Kidney (tissue), 14 donors: ENCODE results near the gene SGCD. TPM values are rescaled to one million over a fixed set of nuclear protein-coding genes. Genes with fewer than 3 reads are reported as not detected.

Source experiments
- DNase-seq, 5 donors: peaks; one replicate each; pipeline ENCODE4 v3.0.0-alpha.2; 2013 to 2020
- FAIRE-seq: peaks from 2 replicates; lab custom pipeline; 2012; peaks lifted over from hg19 to GRCh38; lab: Jason Lieb, UNC
- H3K27ac ChIP-seq, 2 donors: one replicate each; pipeline ENCODE4 v1.7.0; 2013; ENCODE audit warnings: low read depth in 2 of 2, low read length in 2 of 2, inconsistent platforms in 1 of 2
- H3K27me3 ChIP-seq: one replicate; pipeline ENCODE4 v1.7.1; 2013; ENCODE audit warnings: low read length, inconsistent platforms; ENCODE audit not compliant: control insufficient read depth, insufficient read depth
- H3K36me3 ChIP-seq, 3 donors: one replicate each; pipeline versions ENCODE4 v1.7.0 to v1.7.1; 2013; ENCODE audit warnings: low read length in 3 of 3, control low read depth in 1 of 3, inconsistent platforms in 1 of 3; ENCODE audit not compliant: insufficient read depth in 3 of 3, control insufficient read depth in 2 of 3
- H3K4me1 ChIP-seq, 3 donors: one replicate each; pipeline versions ENCODE4 v1.7.0 to v1.7.1; 2013; ENCODE audit warnings: low read length in 3 of 3, inconsistent platforms in 1 of 3, low read depth in 1 of 3; ENCODE audit not compliant: control insufficient read depth in 2 of 3, insufficient read depth in 2 of 3
- H3K4me3 ChIP-seq, 3 donors: one replicate each; pipeline versions ENCODE4 v1.7.0 to v1.8.1; 2013; ENCODE audit warnings: low read length in 3 of 3, control low read depth in 1 of 3, inconsistent platforms in 1 of 3
- H3K9ac ChIP-seq, 3 donors: one replicate each; pipeline versions ENCODE4 v1.7.0 to v1.7.1; 2013; ENCODE audit warnings: low read length in 3 of 3, control low read depth in 1 of 3, inconsistent platforms in 1 of 3
- H3K9me3 ChIP-seq, 3 donors: one replicate each; pipeline versions ENCODE4 v1.7.0 to v1.7.1; 2013; ENCODE audit warnings: low read length in 3 of 3, control low read depth in 1 of 3, inconsistent platforms in 1 of 3; ENCODE audit not compliant: control insufficient read depth in 2 of 3, insufficient read depth in 1 of 3
- intact Hi-C: fragments of 100-400 bp; cut with DNase I; formaldehyde crosslinking; loops from one replicate; pipeline ENCODE4 v1.11.1; 2022
- polyA plus RNA-seq: library from polyadenylated mRNA; stranded (reverse); fragments of 350-450 nt; fragmentation: Illumina TruSeq; extraction: RNeasy Lipid Tissue Mini Kit (QIAGEN cat#74804); gene quantifications from one replicate; pipeline ENCODE4 v1.2.3, GENCODE V29; 2014; ENCODE audit warnings: low read depth, low replicate concordance; ENCODE audit not compliant: insufficient read depth
- total RNA-seq: library from RNA; stranded (reverse); fragmentation: NEBNext Ultra II Directional; extraction: Animal tissue kit (Norgen Biotek cat#: 25700); gene quantifications from one replicate; pipeline ENCODE4 v1.2.1, GENCODE V29; 2021
- TF ChIP-seq, protein P1 (sequence below): IDR thresholded peaks from 3 replicates; pipeline ENCODE4 v1.5.1; 2012; ENCODE audit warnings: mild to moderate bottlenecking, moderate library complexity, borderline replicate concordance; ENCODE audit not compliant: insufficient read depth; ENCODE audit errors: extremely low read depth
- donor health status: control.
- donor health status: control.
- donor health status: control.
- donor health status: control.
- donor health status: control.
- donor health status: DM: yes; HTN: yes; CAD: no.
- donor health status: Normal renal cell carcinoma (clear cell type).

Gene SGCD
- total and polyA plus RNA-seq, 2 donors from 2014 or later = 0.99 to 2.7 TPM

DNA sequence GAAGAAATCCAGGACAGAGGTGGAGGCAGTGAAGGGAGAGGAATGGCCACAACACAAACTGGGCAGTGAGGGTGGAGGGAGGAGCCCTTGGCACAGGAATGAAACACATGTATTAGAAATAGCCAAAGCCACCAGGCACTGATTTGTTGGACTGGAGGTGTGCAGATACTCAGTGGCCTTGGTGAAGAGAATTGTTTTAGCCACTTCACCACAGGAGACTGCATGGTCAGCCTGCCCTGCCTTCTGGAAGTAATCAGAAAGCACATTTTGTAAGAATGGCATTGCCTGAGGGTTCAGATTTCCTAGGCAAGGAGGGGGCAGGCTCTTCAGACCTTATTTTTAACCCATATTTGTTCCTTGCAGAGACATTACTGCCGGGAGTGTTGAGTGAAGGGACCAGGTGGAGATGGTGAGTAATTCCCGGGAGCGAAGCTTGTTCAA lies 2.2 kb downstream of the SGCD start:
- Histone ChIP-seq H3K4me3 (no peak overlapping the region), H3K27me3 (no peaks in the 10 kb centered on the region), H3K9me3 (no peaks in the 10 kb centered on the region), H3K27ac (no peak overlapping the region), H3K4me1 (peaks cover 0 to 3% (median 0%) of the 10 kb centered on the region in 3 donors), H3K9ac (no peak overlapping the region), H3K36me3 (no peaks in the 10 kb centered on the region)
- no peak for DNase-seq
- no peak for FAIRE-seq
- intact Hi-C loops = no loop called here
- TF ChIP-seq, protein P1, sequence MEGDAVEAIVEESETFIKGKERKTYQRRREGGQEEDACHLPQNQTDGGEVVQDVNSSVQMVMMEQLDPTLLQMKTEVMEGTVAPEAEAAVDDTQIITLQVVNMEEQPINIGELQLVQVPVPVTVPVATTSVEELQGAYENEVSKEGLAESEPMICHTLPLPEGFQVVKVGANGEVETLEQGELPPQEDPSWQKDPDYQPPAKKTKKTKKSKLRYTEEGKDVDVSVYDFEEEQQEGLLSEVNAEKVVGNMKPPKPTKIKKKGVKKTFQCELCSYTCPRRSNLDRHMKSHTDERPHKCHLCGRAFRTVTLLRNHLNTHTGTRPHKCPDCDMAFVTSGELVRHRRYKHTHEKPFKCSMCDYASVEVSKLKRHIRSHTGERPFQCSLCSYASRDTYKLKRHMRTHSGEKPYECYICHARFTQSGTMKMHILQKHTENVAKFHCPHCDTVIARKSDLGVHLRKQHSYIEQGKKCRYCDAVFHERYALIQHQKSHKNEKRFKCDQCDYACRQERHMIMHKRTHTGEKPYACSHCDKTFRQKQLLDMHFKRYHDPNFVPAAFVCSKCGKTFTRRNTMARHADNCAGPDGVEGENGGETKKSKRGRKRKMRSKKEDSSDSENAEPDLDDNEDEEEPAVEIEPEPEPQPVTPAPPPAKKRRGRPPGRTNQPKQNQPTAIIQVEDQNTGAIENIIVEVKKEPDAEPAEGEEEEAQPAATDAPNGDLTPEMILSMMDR = no peak

DNA sequence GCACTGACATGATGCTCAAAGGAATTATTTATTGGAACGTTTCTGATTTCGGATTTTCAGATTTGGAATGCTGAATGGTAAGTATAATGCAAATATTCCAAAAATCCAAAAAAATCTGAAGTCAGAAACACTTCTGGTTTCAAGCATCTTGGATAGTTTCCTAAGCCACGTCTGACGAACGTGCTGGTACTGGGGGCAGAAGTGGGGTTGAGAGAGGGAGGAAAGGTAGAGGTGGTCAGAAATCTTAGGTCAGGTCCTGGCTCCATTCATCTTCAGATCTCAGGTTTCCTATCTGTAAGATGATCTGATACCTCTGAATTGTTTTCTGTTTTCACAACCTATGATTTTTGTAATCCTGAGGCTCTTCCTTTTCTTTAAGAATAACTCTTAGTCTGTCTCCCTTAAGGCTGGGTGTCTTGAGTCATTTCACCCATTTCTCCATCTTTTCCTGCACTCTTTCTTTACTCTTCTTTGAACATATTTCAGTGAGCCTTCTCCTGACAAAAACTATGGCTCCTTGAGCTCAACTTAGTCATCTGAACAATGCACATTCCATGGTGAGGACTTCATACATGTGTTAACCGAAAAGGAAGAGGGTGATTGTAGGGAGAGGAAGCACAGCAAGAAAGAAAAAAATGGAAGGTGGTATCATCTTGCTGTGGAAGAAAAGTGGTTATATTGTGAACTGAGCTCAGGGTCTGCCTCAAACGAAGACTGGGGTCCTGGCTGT lies 3.3 kb downstream of the SGCD start:
- H3K9me3 ChIP-seq = no peaks in the 10 kb centered on the region
- H3K9ac ChIP-seq = no peak overlapping the region
- peaks cover 0 to 3% (median 0%) of the 10 kb centered on the region in 3 donors for H3K4me1 ChIP-seq
- H3K27me3 ChIP-seq = no peaks in the 10 kb centered on the region
- FAIRE-seq (no peak), DNase-seq (no peak)
- no peaks in the 10 kb centered on the region for H3K36me3 ChIP-seq
- H3K27ac ChIP-seq = no peak overlapping the region
- TF ChIP-seq, protein P1 = no peak
- intact Hi-C loops = no loop called here
- H3K4me3 ChIP-seq = no peak overlapping the region

DNA sequence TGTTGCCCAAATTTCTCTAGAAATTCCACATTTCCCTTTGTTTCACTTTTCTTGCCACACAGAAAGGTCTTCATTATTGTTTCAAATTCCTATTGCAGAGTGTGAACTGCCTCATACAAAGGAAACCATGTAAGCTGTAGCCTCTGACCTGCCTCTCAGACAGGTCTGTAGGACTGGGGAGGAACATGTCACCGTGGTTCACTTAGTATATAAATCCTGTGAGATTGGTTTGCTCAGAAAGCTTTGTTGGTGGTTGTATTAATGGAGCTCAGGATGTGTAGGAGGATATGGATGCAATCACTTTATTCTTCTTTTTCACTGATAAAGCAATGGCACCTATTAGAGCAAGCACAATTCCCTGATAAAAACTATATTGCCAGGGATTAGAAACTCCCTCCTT lies 4.2 kb downstream of the SGCD start:
- peaks cover 0 to 3% (median 0%) of the 10 kb centered on the region in 3 donors for H3K4me1 ChIP-seq
- intact Hi-C loops = no loop called here
- FAIRE-seq = no peak
- peak in 3 of 5 donors; percentile 15 to 62 (median 59) for DNase-seq
- no peaks in the 10 kb centered on the region for H3K27me3 ChIP-seq
- H3K9me3 ChIP-seq = no peaks in the 10 kb centered on the region
- TF ChIP-seq, protein P1 = no peak
- H3K36me3 ChIP-seq = no peaks in the 10 kb centered on the region
- no peak overlapping the region for H3K9ac ChIP-seq
- H3K4me3 ChIP-seq = no peak overlapping the region
- no peak overlapping the region for H3K27ac ChIP-seq

DNA sequence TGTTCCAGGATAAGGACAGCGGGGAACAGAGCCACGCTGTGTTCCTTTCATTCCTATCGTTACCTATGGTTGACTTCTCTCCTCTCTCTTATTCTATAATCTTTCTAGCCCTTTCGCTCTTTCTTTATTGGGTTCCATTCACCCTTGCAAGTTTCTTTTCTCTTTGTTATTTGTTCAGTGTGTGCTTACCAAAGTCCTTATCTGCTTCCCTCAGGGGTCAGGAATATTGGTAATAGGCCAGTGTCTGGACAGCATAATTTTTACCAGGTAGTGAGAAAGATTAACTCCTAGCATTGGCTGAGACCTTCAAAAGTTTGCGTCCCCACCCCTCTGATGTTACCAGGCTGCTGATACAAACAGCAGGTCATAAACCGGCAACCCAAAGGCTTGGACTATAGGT lies 4.9 kb downstream of the SGCD start:
- FAIRE-seq = no peak
- no peak overlapping the region for H3K4me3 ChIP-seq
- H3K27me3 ChIP-seq = no peaks in the 10 kb centered on the region
- H3K9ac ChIP-seq = no peak overlapping the region
- no peaks in the 10 kb centered on the region for H3K9me3 ChIP-seq
- no peak overlapping the region for H3K27ac ChIP-seq
- H3K36me3 ChIP-seq = no peaks in the 10 kb centered on the region
- intact Hi-C loops = no loop called here
- DNase-seq = no peak
- TF ChIP-seq, protein P1 = no peak
- H3K4me1 ChIP-seq = no peaks in the 10 kb centered on the region
